Tibial nerve (tissue), 4 donors: ENCODE results near the gene NSFL1C.

Experiments used
- EP300 ChIP-seq, 2 donors: sonication (generic); formaldehyde crosslinking; IDR thresholded peaks; one replicate each; pipeline ENCODE4 v1.6.1; 2017; ENCODE audit warnings: antibody characterized with exemption in 2 of 2, mild to moderate bottlenecking in 1 of 2
- POLR2A ChIP-seq, 2 donors: fragments of 450-650 bp; IDR thresholded peaks; one replicate each; pipeline ENCODE4 v1.6.1; 2017; ENCODE audit warnings: antibody characterized with exemption in 2 of 2, mild to moderate bottlenecking in 2 of 2, moderate library complexity in 2 of 2
- TF ChIP-seq, protein P1 (sequence below), 5 experiments: fragments of 200-600 bp in 3 of 5; fragments of 450-650 bp in 2 of 5; sonication (generic) in 3 of 5; IDR thresholded peaks; one replicate each; pipeline ENCODE4 v1.5.1; 2016 to 2019; ENCODE audit warnings: antibody characterized with exemption in 5 of 5, mild to moderate bottlenecking in 3 of 5, moderate library complexity in 2 of 5

DNA sequence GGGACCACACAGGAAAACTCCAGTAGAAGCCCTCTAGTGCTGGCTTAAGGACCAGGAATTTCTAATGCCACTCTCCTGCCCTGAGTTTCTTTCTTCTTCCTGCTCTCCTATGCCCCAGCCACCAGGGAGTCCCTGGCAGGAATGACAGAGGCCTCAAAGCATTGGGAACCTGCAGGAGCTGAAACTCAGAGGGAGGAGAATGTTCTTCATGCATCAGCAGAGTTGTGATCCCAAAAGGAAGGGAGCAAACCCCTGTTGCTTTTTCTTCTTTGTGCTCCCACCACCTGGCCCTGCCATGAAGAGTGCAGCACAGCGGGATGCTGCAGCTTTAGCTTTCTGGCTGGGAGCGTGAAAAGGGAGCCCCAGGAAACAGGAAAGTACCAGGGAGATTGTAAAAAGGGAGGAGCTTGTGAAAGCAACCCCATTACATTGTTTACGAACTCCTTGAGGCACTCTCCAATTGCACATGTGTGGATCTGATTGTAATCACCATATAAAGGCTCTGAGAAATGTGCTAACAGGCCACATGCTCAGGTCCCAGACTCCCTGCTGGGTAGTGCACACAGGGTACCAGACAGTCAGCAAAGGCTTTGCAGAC lies 39.1 kb downstream of the NSFL1C start:
- TF ChIP-seq, protein P1, sequence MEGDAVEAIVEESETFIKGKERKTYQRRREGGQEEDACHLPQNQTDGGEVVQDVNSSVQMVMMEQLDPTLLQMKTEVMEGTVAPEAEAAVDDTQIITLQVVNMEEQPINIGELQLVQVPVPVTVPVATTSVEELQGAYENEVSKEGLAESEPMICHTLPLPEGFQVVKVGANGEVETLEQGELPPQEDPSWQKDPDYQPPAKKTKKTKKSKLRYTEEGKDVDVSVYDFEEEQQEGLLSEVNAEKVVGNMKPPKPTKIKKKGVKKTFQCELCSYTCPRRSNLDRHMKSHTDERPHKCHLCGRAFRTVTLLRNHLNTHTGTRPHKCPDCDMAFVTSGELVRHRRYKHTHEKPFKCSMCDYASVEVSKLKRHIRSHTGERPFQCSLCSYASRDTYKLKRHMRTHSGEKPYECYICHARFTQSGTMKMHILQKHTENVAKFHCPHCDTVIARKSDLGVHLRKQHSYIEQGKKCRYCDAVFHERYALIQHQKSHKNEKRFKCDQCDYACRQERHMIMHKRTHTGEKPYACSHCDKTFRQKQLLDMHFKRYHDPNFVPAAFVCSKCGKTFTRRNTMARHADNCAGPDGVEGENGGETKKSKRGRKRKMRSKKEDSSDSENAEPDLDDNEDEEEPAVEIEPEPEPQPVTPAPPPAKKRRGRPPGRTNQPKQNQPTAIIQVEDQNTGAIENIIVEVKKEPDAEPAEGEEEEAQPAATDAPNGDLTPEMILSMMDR (IDR thresholded peaks at IDR 0.05), result no peak
- TF ChIP-seq POLR2A (IDR thresholded peaks at IDR 0.05) (no peak), EP300 (IDR thresholded peaks at IDR 0.05) (no peak)
